Stimulated activated CD4-positive, alpha-beta T cell treated with anti-CD3 and anti-CD28 coated beads, Interleukin-1b, Interleukin-23, amount 100 ng/mL, for 24 hours (primary cell): ENCODE results near the gene NKX1-2.

ENCODE experiments used
- DNase-seq, 4 experiments: peaks; one replicate each; pipeline ENCODE4 v3.0.0-alpha.2; 2020; ENCODE audit warnings: low read depth in 4 of 4, low spot score in 1 of 4

Gene NKX1-2

DNA sequence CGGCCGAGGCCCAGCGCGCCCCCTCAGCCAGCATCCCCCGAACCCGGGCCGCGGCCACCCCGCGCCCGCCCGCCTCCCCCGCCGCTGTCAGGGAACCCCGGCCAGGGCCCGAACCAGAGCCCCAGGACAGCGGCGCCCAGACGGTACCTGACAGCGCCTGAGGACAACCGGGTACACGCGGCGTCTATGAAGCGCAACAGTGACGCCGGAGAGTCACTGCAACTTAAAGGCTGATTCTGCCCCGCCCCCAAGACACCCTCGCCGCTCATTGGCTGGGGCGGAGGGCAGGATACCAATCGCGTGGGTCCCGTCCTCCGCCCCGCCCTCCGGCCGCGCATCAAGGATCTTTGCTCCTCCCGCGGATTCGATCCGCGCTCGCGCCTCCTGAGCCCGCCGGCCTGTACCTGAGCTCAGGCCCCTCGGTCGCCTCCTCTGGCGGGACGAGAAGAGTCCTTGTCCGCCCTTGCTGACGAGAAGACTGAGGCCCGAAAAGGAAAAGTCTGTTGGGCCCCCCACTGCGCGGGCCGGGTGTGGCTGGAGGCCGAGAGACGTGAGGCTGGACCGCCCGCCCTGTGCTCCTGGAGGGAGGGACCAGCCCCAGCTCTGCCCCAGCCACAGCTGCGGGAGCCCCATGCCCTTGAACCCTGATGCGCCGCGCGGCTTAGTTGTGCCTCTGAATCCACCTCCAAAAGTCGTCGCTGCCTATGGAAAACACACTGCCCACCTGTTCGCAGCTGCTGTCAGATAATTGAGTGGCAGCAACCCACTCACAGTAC, 30.9 kb downstream of the NKX1-2 start, which contains the start of gene OAT:
Gene OAT (minus strand): TSS at position 198 of the 776 bp plus-strand sequence. CDS start 6,752 bp downstream, outside the sequence.
- DNase-seq = peak; percentile 88 to 97 (median 94)

DNA sequence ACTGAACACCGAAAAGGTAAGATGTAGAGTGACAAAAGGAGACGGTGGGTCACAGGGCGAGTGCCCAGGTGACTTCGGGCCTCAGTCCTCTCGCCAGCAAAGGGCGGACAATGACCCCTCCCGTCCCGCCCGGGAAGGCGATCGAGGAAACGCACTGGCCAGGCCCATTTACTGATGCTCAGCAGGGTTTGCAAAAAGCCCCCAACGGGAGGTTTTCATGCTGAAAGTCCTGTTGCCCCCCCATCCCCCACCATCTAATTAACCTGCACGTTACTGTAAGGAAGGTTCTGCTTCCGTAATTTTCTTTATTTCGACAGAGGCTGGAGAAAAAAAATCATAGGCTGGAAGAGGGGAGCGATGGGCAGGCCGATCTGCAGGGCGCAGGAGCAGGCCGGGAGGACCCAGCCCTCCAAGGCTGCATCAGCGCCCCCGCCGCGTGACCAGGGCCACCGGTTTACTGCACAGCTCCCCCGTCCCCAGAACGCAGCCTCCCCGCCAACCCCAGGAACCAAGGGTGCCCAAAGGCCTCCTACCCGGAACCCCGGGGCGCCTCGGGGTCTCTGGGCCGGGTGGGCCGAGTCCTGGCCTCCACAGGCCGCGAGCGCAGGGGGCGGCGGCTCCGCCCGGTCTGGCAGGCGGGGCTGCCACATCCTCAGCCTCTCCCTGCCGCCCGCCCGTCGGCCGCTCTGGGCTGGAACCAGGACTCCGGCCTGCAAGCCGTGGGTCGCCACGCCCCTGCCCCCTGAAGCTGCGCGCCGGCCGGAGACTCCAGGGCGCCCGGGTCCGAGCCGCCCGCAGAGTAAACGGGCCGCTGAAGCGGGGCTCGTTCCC, 31.7 kb downstream of the NKX1-2 start:
- DNase-seq = peak; percentile 1 to 19 (median 10)

DNA sequence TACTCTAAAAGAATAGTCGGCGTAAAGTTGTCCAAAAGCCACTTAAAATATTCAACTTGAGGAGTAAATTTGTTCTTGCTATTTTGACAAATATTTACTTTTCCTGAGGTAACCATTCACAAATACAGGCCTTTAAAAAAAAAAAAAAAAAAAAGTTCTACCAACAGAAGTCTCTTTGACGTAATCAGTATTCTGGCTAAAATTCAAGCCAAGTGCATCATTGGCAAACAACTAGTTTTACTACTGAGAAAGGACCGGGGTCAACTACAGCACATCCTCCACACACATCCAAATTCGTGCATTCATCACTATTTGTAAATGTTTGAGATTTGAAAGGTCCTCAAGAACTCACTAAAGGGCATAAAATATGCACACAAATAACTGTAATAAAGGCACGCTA, 33.1 kb downstream of the NKX1-2 start:
- DNase-seq = no peak

DNA sequence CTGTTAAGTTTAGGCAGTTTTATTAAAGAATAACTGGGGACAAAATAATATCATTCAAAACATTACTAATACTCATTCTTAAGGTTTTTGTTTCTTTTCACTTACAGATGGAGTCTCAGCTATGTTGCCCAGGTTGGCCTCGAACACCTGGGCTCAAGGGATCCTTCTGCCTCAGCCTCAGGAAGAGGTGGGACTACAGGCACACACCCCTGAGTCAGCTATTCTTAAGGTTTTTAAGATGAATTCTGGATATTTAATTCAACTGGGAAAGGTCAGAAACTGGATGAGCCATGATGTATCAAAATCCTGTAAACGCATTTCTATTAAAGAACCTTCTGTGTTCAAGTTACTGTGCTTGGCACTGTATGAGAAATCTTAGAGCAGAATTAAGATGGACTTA, 34.6 kb downstream of the NKX1-2 start:
- DNase-seq = no peak

DNA sequence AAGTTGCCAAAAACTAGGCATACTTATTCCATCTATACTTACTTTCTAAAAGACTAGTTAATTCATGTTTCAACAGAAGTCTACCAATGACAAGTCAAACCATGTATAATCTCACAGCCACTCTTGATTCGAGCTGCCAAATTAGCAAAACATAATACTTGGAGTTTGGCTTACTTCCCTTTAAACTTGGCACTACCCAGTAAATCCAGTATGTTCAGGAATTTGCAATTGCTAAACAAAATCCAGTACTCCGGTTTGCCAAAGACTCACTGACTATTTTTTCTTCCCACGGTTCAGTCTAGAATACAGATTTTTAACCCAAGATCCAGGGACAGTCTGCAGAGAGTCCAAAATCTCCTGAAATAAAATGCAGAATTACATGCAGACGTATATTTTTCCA, 35.8 kb downstream of the NKX1-2 start:
- no peak for DNase-seq

DNA sequence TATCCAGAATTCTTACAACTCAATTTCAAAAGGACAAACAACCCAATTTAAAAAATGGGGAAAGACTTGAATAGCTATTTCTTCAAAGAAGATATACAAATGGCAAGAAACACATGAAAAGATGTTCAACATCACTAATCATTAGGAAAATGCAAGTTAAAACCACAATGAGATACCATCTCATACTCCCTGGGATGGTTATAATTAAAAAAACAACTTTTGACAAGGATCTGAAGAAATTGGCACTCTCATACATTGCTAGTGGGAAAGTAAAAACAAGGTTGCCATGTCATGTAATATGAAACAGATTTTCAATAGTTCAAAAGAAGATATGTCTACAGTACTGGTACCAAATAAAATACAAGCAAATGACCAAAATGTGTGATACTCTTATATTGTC, 40.1 kb downstream of the NKX1-2 start:
- no peak for DNase-seq

DNA sequence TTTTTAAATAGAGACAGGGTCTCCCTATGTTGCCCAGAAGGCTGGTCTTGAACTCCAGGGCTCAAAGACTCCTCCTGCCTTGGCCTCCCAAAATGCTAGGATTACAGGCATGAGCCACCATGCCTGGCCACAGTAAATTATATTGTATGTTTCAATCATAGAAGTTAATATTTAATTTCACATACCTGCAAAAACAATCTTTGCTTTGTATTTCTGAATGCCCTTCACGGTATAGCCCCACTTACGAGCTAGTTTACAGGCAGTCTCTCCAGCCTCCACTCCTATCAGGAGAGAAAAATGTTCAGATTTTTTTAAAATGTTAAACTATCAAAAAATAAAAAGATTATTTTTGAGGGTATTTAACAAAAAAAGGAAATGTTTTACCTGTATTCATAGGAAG, 41.5 kb downstream of the NKX1-2 start:
- no peak for DNase-seq

DNA sequence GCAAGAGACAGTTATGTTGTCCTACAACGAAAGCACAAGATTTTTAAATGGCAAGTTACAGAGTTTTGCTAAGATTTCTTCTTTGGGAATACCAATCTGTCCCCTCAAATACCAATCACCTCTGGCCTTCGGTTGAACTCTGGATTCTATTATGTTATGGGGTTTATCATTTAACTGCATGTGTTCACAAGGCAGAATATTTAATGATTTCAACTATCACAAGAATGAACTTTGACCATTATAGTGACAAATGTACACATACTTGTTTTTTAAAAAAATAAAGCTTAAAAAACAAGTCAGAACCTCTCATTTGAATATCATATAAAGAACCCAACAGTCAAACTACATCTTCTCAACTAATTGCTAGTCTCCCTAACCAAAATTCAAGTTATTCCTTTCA, 42.4 kb downstream of the NKX1-2 start:
- no peak for DNase-seq

DNA sequence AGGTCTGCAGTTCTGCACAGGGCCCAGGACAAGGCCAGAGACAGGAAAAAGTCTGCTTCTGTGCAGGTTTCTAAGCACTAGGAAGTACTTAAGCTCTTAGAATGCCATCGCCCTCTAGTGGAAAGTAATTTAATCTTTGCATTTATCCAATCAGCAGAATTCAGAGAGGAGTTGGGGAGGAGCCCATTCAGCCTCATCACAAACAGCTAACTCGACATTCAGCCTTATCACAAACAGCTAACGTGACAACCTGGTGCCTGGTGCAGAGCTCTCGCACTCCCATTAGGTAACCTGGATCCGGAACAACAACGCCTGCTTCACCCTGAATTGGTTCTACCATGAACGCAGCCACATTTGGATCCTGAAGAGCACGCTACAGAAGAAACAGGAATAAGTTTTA, 46.3 kb downstream of the NKX1-2 start:
- DNase-seq = no peak

DNA sequence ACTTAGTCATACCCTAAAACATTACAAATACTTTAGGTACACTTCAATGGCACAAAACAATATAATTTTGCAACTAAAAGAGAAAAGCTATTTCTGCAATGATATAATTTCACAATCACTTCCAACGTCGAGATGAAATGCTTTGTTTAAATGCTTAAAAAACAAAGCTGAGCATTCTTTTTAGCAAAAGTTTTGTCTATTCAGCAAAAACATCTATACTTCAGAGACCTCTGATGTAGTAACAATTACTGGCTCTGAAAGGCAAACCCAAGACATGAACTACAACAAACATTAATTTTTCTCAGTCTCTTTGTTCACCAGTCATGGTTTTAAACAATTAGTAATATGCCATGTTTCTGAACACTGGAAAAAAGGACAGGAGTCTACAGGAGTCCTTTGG, 47.6 kb downstream of the NKX1-2 start:
- DNase-seq = no peak

DNA sequence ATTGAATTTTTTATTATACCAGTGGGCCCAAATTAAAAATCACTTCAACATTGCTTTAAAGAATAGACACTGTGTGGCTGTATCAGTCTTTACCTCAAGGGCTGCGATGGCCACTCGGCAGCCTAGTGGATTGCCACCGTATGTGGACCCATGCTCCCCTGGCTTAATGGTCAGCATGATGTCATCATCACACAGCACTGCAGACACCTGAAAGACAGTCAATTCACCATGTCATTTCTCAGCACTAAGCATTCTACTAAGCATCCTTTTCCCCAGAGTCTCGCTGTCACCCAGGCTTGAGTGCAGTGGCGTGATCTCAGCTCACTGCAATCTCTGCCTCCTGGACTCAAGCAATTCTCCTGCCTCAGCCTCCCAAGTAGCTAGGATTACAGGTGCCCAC, 48.2 kb downstream of the NKX1-2 start:
- DNase-seq = no peak
